ENCODE measurements around the gene SYTL1.
"Not testable (repeated sequence)": the region's sequence is repeated elsewhere in the genome, so short reads cannot be mapped to it uniquely, and the experiment has no call there.

SYTL1 gene

GRCh38 chr1:27366113-27366410, 24.2 kb downstream of the SYTL1 start:
- peak; percentile 64 for DNase-seq

- no peak for DNase-seq
Observed at GRCh38 chr1:27366411-27367159, 24.8 kb downstream of the SYTL1 start, which contains the start of gene MAP3K6. Gene MAP3K6 (minus strand): TSS chr1:27366961. CDS start chr1:27366597, 364 bp downstream.

GRCh38 chr1:27367160-27367650, 25.4 kb downstream of the SYTL1 start:
- DNase-seq: no peak

- DNase-seq: no peak
Observed at GRCh38 chr1:27368869-27369582, 27.2 kb downstream of the SYTL1 start.

- no peak for DNase-seq
Observed at GRCh38 chr1:27372022-27372807, 30.4 kb downstream of the SYTL1 start.

- DNase-seq: no peak
Observed at GRCh38 chr1:27372808-27373690, 31.2 kb downstream of the SYTL1 start.

- no peak for DNase-seq
Observed at GRCh38 chr1:27374362-27375086, 32.7 kb downstream of the SYTL1 start, which contains the start of gene FCN3. Gene FCN3 (minus strand): TSS chr1:27374824. CDS start chr1:27374818, 6 bp downstream.

GRCh38 chr1:27377760-27378495, 36.1 kb downstream of the SYTL1 start:
- no peak for DNase-seq

GRCh38 chr1:27379564-27380122, 37.8 kb downstream of the SYTL1 start:
- no peak for DNase-seq

- no peak for DNase-seq
Observed at GRCh38 chr1:27380224-27380623, 38.4 kb downstream of the SYTL1 start.

GRCh38 chr1:27380766-27381733, 39.2 kb downstream of the SYTL1 start:
- no peak for DNase-seq

GRCh38 chr1:27381969-27382762, 40.3 kb downstream of the SYTL1 start:
- no peak for DNase-seq

- no peak for DNase-seq
Observed at GRCh38 chr1:27383039-27383605, 41.3 kb downstream of the SYTL1 start, which contains the start of gene CD164L2. Gene CD164L2 (minus strand): TSS chr1:27383333. CDS start chr1:27383239, 94 bp downstream.

- no peak for DNase-seq
Observed at GRCh38 chr1:27383661-27384060, 41.8 kb downstream of the SYTL1 start.

GRCh38 chr1:27384797-27385196, 43.0 kb downstream of the SYTL1 start:
- DNase-seq: not testable (repeated sequence)

GRCh38 chr1:27388337-27389005, 46.6 kb downstream of the SYTL1 start:
- DNase-seq: peak; percentile 76

- DNase-seq: no peak
Observed at GRCh38 chr1:27391511-27392095, 49.8 kb downstream of the SYTL1 start.

Data from activated gamma-delta T cell treated with Interleukin-2 at 50 U/mL for 16 hours (primary cell).